HTR-8/SVneo (cell line): ENCODE results near the gene SERPING1.

Experiments
- DNase-seq: peaks from one replicate; pipeline ENCODE4 v3.0.0; 2011; ENCODE audit warnings: low spot score, mixed read lengths; ENCODE audit not compliant: insufficient read length
- FAIRE-seq: peaks from 2 replicates; lab custom pipeline; 2011; peaks lifted over from hg19 to GRCh38; lab: Jason Lieb, UNC

SERPING1 gene

DNA sequence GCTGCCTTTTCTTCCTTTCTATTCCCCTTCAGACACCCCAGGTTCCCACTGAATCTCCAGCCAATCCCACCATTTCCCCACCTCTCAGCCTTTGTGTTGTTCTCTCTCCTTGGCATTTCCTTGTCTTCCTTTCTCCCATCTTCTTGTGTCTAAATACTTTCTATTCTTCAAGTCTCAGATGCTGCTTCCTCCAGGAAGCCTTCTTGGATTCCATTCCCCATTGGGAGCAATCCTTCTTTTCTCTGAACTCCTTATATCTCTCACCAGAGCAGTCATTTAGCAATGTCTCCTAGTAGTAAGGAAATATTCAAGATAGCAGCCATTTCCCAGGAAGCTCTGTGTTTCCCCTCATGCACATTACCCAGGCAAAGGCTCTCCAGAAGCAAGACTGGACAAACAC, 36.8 kb downstream of the SERPING1 start:
- FAIRE-seq (no peak), DNase-seq (no peak)

DNA sequence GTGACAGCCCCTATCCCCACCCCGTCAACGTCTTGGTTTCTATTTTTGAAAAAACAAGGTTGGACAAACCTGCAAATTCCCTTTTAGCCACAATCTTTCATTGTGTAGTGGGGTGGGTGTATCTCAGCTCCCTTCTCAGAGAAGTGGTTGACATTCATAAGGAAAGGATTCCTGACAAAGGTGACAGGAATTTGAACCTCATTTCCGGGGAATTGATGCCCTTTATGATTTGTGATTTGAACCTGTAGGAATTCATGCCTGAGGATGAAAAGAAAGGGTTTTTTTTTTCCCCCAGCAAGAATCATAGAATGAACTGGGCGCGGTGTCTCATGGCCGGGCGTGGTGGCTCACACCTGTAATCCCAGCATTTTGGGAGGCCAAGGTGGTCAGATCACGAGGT, 37.8 kb downstream of the SERPING1 start:
- FAIRE-seq (no peak), DNase-seq (no peak)

GRCh38 chr11:57637626-57638004, 40.1 kb downstream of the SERPING1 start:
- peak; percentile 84 for FAIRE-seq
- DNase-seq, result peak; percentile 65

DNA sequence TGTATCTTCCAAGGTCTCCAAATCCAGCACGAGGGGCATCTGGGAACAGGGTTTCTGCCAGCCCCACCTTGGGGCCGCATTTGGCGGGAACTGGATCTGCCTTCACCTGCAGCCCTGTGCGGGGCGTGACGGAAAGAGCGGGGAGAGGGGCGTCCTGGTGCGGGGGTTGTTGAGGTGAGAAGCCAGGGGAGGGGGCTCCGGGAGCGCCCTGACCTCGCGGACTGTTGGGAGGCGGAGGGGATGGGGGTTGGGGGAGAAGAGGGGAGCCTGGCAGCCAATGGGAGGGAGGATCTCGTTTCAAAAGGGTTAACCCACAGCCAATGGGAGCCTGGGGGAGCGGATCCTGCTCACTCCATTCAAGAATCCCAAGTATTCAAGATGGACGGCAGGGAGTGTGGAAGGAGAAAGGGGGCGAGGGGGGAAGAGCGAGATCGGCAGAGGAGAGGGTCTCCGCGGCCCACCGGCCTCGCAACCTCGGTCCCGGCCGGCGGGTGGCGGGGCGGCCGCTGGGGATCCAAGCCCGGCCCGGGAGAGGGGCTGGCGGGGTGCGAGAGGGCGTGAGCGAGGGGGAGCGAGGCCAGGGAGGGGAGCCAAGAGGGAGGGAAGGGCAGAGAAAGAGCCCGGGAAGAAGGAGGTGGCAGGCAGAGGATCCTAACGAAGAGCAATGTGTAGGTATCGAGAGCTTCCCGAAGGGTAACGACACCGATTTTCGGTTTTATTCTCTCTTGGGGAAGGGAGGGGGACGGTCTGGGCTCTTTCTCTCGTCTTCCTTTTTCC, 40.7 kb downstream of the SERPING1 start:
- FAIRE-seq (peak; percentile 75), DNase-seq (peak; percentile 97)

- FAIRE-seq (peak; percentile 75), DNase-seq (no peak)
Measured at GRCh38 chr11:57638811-57639320, 41.4 kb downstream of the SERPING1 start.

DNA sequence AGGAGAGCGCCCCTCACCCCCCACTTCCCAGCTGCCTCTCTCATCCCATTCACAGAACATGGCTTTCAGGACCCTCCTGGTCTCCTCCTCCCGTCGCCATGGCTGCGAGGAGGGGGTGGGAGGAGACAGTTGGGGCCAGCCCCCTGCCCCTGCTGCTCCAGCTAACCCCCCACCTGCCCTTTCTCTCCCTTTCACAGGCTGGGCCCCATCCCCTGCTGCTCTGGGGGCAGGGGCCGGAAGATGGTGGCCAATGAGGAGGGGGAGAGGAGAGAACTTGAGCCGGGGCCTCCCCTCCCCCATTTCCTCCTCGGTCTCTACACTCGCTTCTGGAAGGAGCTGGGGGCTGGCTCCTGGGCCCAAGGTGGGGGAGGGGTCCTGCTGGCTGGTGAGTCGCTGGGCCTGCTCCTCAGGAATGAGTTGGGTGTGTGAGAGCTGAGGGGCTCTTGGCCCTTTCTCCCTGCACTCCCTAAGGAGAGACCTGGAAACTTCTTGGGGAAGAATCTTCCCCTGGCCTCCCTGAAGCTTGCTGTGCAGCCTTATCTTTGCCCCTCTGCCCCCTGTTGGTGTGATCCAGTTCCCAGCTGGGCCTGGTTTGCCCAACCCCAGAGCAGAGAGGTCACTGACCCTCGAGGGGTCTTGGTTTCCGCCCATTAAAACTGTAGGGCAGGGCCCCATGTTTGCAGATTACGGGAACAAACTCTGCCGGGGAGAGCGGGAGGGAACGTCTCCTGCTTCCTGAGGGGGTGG, 42.0 kb downstream of the SERPING1 start:
- DNase-seq (peak; percentile 52), FAIRE-seq (peak; percentile 16)

DNA sequence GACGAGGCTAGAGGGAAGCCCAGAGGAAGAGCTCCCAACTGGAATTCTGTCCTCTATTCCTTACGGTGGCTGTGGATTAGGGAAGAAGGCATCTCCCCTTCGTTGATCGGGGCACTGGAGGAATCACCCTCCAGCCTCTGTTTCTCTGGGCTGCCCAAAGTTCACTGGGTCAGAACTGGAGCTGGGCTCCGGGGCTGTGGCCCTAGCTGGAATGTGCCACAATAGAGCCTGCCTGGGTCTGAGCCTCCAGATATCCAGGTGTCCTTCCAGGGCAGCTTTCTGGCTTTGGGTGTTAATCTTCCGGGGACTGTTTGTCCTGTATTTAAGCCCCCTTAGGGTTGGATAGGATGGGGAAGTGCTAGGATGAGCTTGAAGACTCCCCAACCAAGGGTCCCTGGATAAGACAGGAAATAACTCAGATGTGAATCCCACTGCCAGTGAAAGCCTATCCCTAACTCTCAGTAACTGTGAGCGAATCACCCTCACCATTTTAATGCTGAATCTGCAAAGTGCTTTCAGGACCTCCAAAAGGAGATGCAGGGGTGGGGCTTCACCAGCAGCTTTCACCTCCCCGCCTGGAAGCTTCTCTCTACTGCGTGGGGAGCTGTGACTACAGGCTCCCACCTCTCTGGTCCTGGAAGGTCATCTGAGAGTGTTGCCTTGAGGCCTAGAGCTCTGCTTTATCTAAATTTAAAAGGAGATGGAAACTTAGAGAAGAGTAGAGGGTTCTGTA, 42.7 kb downstream of the SERPING1 start:
- FAIRE-seq (no peak), DNase-seq (no peak)

DNA sequence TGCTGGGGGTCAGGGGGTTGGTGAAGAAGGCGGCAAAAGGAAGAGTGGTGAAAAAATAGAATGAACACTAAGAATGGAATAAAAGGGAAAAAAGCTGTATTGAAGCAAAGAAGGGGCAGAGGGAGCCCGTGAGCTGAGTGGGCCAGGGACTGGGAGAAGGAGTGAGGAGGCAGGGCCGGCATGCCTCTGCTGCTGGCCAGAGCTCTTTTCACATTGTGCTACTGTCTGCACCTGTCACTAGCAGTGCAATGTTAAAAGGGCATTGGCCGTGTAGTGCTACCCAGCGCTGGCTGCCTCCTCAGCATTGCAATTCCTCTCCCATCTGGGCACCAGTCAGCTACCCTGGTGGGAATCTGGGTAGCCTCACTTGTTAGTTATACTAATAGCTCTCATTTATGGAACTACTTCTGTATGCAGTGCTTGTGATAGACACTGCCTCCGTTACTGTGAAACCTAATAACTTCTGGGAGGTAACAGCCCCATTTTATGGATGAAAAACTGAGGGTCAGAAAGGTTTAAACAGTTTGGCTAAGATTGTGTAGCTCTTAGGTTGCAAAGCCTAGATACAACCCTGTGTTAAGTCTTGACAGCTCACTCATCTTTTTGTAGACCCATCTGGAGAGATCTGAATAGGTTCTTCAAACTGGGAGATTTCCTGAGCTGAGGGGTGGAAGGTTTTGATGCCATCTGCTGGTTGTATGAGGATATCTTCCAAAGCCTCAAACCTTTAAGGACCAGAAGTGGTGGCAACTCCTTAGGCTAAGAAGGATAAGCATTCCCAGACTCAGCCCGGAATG, 43.7 kb downstream of the SERPING1 start:
- FAIRE-seq (peak; percentile 52), DNase-seq (peak; percentile 60)

GRCh38 chr11:57643802-57644201, 46.3 kb downstream of the SERPING1 start:
- DNase-seq, result no peak
- no peak for FAIRE-seq

GRCh38 chr11:57644748-57645688, 47.5 kb downstream of the SERPING1 start:
- peak; percentile 73 for DNase-seq
- FAIRE-seq, result peak; percentile 42

DNA sequence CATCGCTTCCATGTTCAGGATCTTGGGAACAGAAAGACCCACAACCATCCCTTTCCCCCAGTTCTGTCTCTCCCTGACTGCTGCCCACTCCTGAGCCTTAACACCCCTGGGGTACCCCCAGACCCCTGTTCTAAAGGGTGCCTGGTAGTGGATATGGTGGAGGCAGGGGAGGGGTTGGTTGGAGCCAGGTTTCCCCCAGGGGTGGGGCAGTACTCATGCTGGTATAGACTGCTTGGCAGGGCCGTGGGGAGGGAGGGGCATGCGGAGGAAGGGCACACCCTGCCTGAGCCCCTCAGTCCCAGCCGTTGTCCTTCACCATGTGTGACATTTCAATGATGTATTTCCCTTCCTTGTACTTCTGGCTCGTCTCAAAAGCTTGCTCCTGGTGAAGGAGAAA, 48.2 kb downstream of the SERPING1 start:
- no peak for DNase-seq
- no peak for FAIRE-seq

DNA sequence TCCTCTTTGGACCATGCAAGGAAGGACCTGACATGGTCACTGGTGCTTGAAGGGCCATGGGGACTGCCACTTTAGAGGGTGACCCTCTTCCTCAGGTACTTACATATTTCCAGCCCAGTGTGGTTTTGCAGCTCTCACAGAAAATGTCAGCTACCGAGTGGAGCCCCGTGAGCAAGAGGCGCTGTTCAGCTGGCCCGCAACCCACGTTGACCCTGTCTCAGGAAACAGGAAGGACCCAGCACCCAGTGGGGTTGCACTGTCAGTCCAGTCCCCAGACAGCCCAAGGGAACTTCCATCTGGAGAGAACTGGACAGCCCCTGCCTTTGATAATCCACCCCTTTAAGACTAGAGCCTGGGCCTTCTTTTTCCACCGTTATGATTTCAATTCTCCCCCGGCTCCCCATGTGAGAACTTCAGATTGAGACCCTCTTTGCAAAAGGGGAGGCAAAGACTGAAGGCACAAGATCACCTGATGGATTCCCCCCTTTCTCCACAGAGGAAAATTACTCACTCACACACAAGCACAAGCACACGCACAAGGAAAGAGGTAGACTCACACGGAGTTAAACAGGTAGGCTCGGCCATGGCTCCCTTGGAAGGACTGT, 48.8 kb downstream of the SERPING1 start:
- DNase-seq (no peak), FAIRE-seq (no peak)

DNA sequence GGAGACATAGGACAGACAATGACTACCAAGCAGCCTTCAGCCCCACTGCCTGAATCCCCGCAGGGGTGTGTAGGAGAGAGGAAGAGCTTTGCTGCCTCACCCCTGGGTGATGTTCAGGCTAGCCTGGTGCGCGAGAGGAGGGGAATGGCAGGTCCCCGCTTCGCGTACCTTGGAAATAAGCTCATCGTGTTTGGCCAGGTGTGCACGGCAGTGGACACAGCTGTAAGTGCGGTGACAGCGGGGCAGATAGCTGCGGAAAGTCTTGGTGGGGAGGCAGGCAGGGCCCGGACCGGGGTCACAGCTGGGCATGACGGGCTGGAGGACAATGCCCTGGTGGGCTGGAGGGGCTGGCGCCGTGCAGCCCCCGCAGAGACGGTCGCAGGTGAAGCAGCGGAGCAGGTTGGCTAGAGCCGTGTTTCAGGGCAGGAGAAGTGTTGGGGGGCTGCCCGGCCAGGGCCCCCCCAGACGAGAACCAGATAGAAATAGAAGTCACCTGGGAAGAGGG, 49.4 kb downstream of the SERPING1 start:
- DNase-seq (no peak), FAIRE-seq (peak; percentile 55)

DNA sequence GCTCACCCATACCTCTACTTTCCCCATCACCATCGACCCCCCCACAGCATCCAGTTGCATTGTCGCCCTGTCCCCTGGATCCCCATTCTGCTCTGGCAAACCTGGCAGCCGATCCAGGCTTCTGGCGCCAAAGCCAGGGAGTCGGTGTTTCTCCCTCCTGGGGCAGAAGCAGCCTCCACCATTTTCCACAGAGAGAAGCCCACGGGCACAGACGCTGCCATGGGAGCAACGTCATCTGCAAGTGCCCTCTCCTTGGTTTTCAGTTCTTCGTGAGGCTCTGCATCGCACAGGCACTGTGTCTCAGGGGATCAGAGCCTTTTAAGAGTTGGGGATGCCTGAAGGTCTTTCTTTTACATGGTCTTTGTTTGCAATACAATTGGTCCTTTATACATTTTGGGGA, 49.9 kb downstream of the SERPING1 start:
- DNase-seq (no peak), FAIRE-seq (no peak)

DNA sequence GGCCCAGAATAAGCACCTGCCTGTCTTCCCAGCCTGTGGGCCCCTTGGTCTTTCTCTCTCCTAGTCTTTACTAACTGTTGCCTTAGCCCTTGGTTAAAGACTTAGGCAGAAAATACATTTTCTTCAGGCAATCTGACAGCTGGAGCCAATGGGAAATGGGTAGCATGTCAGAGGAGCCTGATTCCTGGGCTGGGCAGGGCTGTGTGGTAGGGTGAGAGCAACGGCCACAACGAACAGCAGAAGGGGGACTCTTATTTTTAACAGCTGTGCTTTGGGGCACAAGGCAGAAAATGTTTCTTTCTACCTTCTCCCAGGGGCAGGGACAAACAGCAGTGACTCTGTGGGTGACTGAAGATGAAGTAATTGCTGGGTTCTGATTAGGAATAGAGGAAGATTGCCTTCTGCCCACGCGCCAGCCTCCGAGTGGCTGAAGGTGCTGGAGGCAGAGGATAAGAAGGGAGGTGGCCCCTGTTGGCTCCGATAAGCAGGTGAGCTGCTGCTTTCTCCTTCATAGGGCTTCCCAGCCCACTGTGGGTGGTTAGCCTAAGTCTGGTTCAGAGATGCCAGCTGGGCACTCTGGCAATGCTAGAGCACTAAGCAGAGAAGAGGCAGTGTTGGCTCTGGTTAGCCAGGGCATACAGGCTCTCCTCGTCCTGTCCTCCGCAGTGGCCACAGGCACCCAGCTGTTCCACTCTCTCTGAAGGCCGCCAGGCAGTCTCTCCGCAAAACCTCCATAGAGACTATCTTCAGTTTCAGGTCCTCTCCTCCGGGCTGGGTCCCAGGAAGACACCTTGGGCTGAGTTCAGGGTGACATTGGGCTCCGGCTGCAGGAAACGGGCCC, 50.7 kb downstream of the SERPING1 start:
- DNase-seq (no peak), FAIRE-seq (no peak)

DNA sequence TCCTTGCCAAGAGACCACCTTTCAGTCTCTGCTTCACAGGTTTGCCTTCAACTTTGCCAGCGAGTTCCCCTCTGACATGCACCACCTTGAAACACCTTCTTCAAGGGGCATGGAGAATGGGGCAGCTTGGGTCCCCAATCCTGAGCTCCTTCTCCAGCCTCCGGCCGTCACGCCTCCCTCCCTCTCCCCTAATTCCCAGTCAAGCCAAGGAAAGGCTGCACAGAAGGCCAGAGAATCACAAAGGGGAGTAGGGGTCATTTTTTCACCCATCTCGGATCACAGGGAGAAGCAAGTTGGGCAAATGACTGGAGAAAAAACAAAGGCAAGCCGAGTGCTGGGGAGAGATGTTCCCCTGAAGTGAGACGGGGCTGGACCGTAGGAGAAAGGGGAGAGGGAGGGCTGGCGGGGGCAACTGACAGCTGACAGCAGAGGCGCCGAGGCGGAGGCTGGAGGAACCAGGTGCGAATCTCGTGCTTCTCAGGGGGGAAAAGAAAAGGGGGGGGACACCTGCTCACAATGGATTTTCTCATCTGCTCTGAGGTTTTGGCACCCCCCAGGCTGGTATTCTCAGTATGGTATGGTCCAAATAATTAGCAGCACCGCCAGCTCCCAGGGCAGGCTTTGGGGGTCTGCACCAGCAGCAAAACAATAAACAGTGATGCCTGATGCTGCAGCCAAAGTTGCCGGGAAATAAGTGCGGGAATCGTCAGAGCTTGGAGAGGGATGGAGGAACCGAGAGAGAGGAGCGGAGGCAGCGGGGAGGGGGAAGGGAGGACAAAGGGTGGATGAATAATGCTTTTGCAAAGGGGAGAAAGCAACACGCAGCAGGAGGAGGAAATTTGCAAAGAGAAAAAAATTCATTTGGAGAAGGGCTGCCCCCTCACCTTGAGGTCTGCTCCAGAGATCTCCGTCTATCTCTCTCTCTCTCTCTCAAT, 51.6 kb downstream of the SERPING1 start:
- DNase-seq (no peak), FAIRE-seq (no peak)
